ENCODE measurements around the gene RANBP3. TPM values are rescaled to one million over a fixed set of nuclear protein-coding genes. Genes with fewer than 3 reads are reported as not detected.
A peak's percentile ranks its signal among the peaks of the same experiment; 100 is the strongest.

RANBP3 gene
- total RNA-seq, 1 donor from 2014 or later = 98.5 TPM

- ATAC-seq (ENCODE audit: low read depth) (no peak), DNase-seq (no peak)
- POLR2A ChIA-PET = interaction anchor here (0.5 to 1.4 kb wide), 3 partner anchors 23 to 1753 kb away, joined by 3 to 5 read pairs (median 4); no protein-coding TSS in a partner anchor
- intact Hi-C loops (cut with micrococcal nuclease) = loop anchor here (2.0 to 10.0 kb wide), 3 partner anchors 468 to 1630 kb away; partner anchors contain the start of genes ALKBH7, FEM1A and PNPLA6
- peak overlapping the region; percentile 95 for H3K4me3 Mint-ChIP-seq
- no peak for TF ChIP-seq CTCF (IDR thresholded peaks at IDR 0.05)
- peaks cover 33% of the 10 kb centered on the region for H3K4me1 Mint-ChIP-seq
- H3K27me3 Mint-ChIP-seq = no peaks in the 10 kb centered on the region
- peak overlapping the region; percentile 41 for H3K27ac Mint-ChIP-seq
- no peaks in the 10 kb centered on the region for H3K9me3 Mint-ChIP-seq
- peaks cover 31% of the 10 kb centered on the region for H3K36me3 Mint-ChIP-seq (ENCODE audit: low read depth)
- CTCF ChIA-PET = no interaction called here
These were observed 72.7 kb downstream of the RANBP3 start for GRCh38 chr19:5905114-5905778.

- H3K27ac Mint-ChIP-seq = peak within 1 kb of the TSS; percentile 98
- no peaks in the 10 kb centered on the region for H3K27me3 Mint-ChIP-seq
- H3K4me1 Mint-ChIP-seq = peaks cover 38% of the 10 kb centered on the region
- ChIA-PET CTCF (interaction anchor here (1.1 to 1.3 kb wide), 2 partner anchors 63 to 101 kb away, joined by 3 to 6 read pairs; no protein-coding TSS in a partner anchor), POLR2A (interaction anchor here (0.5 to 2.5 kb wide), 24 partner anchors 11 to 1474 kb away, joined by 3 to 34 read pairs (median 4); partner anchors contain the start of genes CATSPERD, FEM1A, KHSRP and LONP1)
- no peaks in the 10 kb centered on the region for H3K9me3 Mint-ChIP-seq
- peaks cover 29% of the 10 kb centered on the region for H3K36me3 Mint-ChIP-seq (ENCODE audit: low read depth)
- no peak for TF ChIP-seq CTCF (IDR thresholded peaks at IDR 0.05)
- DNase-seq = peak; percentile 100
- ATAC-seq (ENCODE audit: low read depth) = peak; percentile 78
- H3K4me3 Mint-ChIP-seq = peak within 1 kb of the TSS; percentile 95
- intact Hi-C loops (cut with micrococcal nuclease) = loop anchor here (1.0 to 10.0 kb wide), 10 partner anchors 74 to 1630 kb away; partner anchors contain the start of genes ALKBH7, CATSPERD, DUS3L and FEM1A
These were observed 73.4 kb downstream of the RANBP3 start, which contains the start of gene VMAC for GRCh38 chr19:5904352-5905113. VMAC (plus strand) TSS chr19:5904872; CDS start chr19:5904891, 19 bp downstream.

GRCh38 chr19:5903624-5904351, 74.2 kb downstream of the RANBP3 start, which contains the start of gene NDUFA11:
NDUFA11 (minus strand) TSS chr19:5903790; CDS start chr19:5903708, 82 bp downstream.
- Mint-ChIP-seq H3K27me3 (no peaks in the 10 kb centered on the region), H3K4me3 (peak within 1 kb of the TSS; percentile 95), H3K4me1 (peaks cover 38% of the 10 kb centered on the region), H3K36me3 (ENCODE audit: low read depth) (peaks cover 24% of the 10 kb centered on the region), H3K9me3 (no peaks in the 10 kb centered on the region), H3K27ac (peak within 1 kb of the TSS; percentile 98)
- ATAC-seq (ENCODE audit: low read depth) = peak; percentile 57
- ChIA-PET POLR2A (interaction anchor here (0.5 to 2.5 kb wide), 28 partner anchors 10 to 1689 kb away, joined by 3 to 34 read pairs (median 4); partner anchors contain the start of genes CATSPERD, FEM1A, KHSRP and LONP1), CTCF (interaction anchor here (1.1 to 1.3 kb wide), 2 partner anchors 64 to 100 kb away, joined by 3 to 6 read pairs; no protein-coding TSS in a partner anchor)
- DNase-seq = peak; percentile 96
- intact Hi-C loops (cut with micrococcal nuclease) = loop anchor here (1.0 to 10.0 kb wide), 11 partner anchors 75 to 1631 kb away; partner anchors contain the start of genes ALKBH7, CATSPERD, DUS3L and FEM1A
- TF ChIP-seq CTCF (IDR thresholded peaks at IDR 0.05) = no peak

GRCh38 chr19:5903056-5903623, 74.8 kb downstream of the RANBP3 start:
- no peaks in the 10 kb centered on the region for H3K27me3 Mint-ChIP-seq
- ATAC-seq (ENCODE audit: low read depth) = no peak
- H3K36me3 Mint-ChIP-seq (ENCODE audit: low read depth) = peaks cover 24% of the 10 kb centered on the region
- H3K4me1 Mint-ChIP-seq = peaks cover 39% of the 10 kb centered on the region
- TF ChIP-seq CTCF (IDR thresholded peaks at IDR 0.05) = no peak
- intact Hi-C loops (cut with micrococcal nuclease) = loop anchor here (1.0 to 10.0 kb wide), 3 partner anchors 75 to 1632 kb away; partner anchors contain the start of genes PNPLA6, SAFB and SAFB2
- ChIA-PET POLR2A (interaction anchor here (0.5 to 2.5 kb wide), 16 partner anchors 10 to 1838 kb away, joined by 3 to 34 read pairs (median 4); partner anchors contain the start of genes CATSPERD, FEM1A, KHSRP and LONP1), CTCF (interaction anchor here (1.3 kb wide), 1 partner anchor 65 kb away, joined by 6 read pairs; no protein-coding TSS in a partner anchor)
- peak overlapping the region; percentile 95 for H3K4me3 Mint-ChIP-seq
- DNase-seq = no peak
- no peaks in the 10 kb centered on the region for H3K9me3 Mint-ChIP-seq
- peak overlapping the region; percentile 98 for H3K27ac Mint-ChIP-seq

Data from activated B cell treated with CpG ODN at 0.5 μM for 24 hours (primary cell).